ENCODE results near the gene EIF4E3.
A peak's percentile ranks its signal among the peaks of the same experiment; 100 is the strongest.

EIF4E3 gene

GRCh38 chr3:71653414-71653807, 71.8 kb downstream of the EIF4E3 start:
- H3K4me3 ChIP-seq (replicated peaks; ENCODE audit: low read depth, low read length): no peak overlapping the region
- DNase-seq (ENCODE audit: extremely low read depth, low read depth): no peak
- TF ChIP-seq CTCF (IDR thresholded peaks at IDR 0.05; ENCODE audit: low read depth, low read length, missing control alignments): no peak

GRCh38 chr3:71652781-71653413, 72.3 kb downstream of the EIF4E3 start:
- DNase-seq (ENCODE audit: extremely low read depth, low read depth): no peak
- no peak overlapping the region for H3K4me3 ChIP-seq (replicated peaks; ENCODE audit: low read depth, low read length)
- TF ChIP-seq CTCF (IDR thresholded peaks at IDR 0.05; ENCODE audit: low read depth, low read length, missing control alignments): peak; percentile 31

GRCh38 chr3:71651625-71652024, 73.6 kb downstream of the EIF4E3 start:
- no peak for TF ChIP-seq CTCF (IDR thresholded peaks at IDR 0.05; ENCODE audit: low read depth, low read length, missing control alignments)
- no peak for DNase-seq (ENCODE audit: extremely low read depth, low read depth)

GRCh38 chr3:71650372-71650771, 74.8 kb downstream of the EIF4E3 start:
- no peak overlapping the region for H3K4me3 ChIP-seq (replicated peaks; ENCODE audit: low read depth, low read length)
- DNase-seq (ENCODE audit: extremely low read depth, low read depth): no peak
- no peak for TF ChIP-seq CTCF (IDR thresholded peaks at IDR 0.05; ENCODE audit: low read depth, low read length, missing control alignments)

More at GRCh38 chr3:71651625-71652024, 73.6 kb downstream of the EIF4E3 start:
- H3K4me3 ChIP-seq (replicated peaks; ENCODE audit: low read depth, low read length): no peak overlapping the region

- DNase-seq (ENCODE audit: extremely low read depth, low read depth): no peak
- TF ChIP-seq CTCF (IDR thresholded peaks at IDR 0.05; ENCODE audit: low read depth, low read length, missing control alignments): no peak
- no peak overlapping the region for H3K4me3 ChIP-seq (replicated peaks; ENCODE audit: low read depth, low read length)
Measured at GRCh38 chr3:71649757-71650156, 75.4 kb downstream of the EIF4E3 start.

- no peak for TF ChIP-seq CTCF (IDR thresholded peaks at IDR 0.05; ENCODE audit: low read depth, low read length, missing control alignments)
- DNase-seq (ENCODE audit: extremely low read depth, low read depth): no peak
- H3K4me3 ChIP-seq (replicated peaks; ENCODE audit: low read depth, low read length): no peak overlapping the region
Measured at GRCh38 chr3:71647751-71648150, 77.5 kb downstream of the EIF4E3 start.

- DNase-seq (ENCODE audit: extremely low read depth, low read depth): no peak
- no peak overlapping the region for H3K4me3 ChIP-seq (replicated peaks; ENCODE audit: low read depth, low read length)
- TF ChIP-seq CTCF (IDR thresholded peaks at IDR 0.05; ENCODE audit: low read depth, low read length, missing control alignments): no peak
Measured at GRCh38 chr3:71646971-71647370, 78.2 kb downstream of the EIF4E3 start.
